ENCODE measurements around the gene MCOLN3.

Gene MCOLN3

DNA sequence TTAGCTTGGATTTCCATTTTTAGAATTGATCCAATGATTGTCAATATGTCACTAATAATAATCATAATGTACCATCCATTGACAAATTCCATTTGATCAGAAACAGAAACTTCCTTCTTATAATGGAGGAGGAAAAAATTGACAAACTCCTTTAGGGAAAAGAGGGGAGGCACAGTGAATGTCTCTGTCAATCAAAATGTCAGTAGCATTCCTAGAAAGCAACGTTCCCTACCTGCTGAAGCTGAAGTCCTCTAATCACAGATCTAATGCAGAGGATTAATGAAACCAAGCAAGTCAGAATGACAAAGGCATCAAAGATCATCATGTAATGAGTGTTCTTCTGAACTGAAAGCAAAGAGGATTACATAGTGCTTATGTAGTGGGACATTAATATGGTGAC, 22.4 kb downstream of the MCOLN3 start:
- no peak overlapping the region for H3K27ac ChIP-seq (replicated peaks)
- no peak overlapping the region for H3K4me3 ChIP-seq (replicated peaks; ENCODE audit: insufficient read depth, low read length)
- TF ChIP-seq SPI1 (IDR thresholded peaks at IDR 0.05; ENCODE audit: borderline replicate concordance, low read depth) = no peak
- TF ChIP-seq, protein P1, sequence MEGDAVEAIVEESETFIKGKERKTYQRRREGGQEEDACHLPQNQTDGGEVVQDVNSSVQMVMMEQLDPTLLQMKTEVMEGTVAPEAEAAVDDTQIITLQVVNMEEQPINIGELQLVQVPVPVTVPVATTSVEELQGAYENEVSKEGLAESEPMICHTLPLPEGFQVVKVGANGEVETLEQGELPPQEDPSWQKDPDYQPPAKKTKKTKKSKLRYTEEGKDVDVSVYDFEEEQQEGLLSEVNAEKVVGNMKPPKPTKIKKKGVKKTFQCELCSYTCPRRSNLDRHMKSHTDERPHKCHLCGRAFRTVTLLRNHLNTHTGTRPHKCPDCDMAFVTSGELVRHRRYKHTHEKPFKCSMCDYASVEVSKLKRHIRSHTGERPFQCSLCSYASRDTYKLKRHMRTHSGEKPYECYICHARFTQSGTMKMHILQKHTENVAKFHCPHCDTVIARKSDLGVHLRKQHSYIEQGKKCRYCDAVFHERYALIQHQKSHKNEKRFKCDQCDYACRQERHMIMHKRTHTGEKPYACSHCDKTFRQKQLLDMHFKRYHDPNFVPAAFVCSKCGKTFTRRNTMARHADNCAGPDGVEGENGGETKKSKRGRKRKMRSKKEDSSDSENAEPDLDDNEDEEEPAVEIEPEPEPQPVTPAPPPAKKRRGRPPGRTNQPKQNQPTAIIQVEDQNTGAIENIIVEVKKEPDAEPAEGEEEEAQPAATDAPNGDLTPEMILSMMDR (IDR thresholded peaks at IDR 0.05; ENCODE audit: insufficient read depth, low read length) = no peak
- no peak for TF ChIP-seq GABPA (IDR thresholded peaks at IDR 0.05; ENCODE audit: low read depth)
- TF ChIP-seq POLR2AphosphoS5 (IDR thresholded peaks at IDR 0.05; ENCODE audit: low read depth) = no peak
- TF ChIP-seq, protein P2, sequence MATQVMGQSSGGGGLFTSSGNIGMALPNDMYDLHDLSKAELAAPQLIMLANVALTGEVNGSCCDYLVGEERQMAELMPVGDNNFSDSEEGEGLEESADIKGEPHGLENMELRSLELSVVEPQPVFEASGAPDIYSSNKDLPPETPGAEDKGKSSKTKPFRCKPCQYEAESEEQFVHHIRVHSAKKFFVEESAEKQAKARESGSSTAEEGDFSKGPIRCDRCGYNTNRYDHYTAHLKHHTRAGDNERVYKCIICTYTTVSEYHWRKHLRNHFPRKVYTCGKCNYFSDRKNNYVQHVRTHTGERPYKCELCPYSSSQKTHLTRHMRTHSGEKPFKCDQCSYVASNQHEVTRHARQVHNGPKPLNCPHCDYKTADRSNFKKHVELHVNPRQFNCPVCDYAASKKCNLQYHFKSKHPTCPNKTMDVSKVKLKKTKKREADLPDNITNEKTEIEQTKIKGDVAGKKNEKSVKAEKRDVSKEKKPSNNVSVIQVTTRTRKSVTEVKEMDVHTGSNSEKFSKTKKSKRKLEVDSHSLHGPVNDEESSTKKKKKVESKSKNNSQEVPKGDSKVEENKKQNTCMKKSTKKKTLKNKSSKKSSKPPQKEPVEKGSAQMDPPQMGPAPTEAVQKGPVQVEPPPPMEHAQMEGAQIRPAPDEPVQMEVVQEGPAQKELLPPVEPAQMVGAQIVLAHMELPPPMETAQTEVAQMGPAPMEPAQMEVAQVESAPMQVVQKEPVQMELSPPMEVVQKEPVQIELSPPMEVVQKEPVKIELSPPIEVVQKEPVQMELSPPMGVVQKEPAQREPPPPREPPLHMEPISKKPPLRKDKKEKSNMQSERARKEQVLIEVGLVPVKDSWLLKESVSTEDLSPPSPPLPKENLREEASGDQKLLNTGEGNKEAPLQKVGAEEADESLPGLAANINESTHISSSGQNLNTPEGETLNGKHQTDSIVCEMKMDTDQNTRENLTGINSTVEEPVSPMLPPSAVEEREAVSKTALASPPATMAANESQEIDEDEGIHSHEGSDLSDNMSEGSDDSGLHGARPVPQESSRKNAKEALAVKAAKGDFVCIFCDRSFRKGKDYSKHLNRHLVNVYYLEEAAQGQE (IDR thresholded peaks at IDR 0.05; ENCODE audit: insufficient replicate concordance, low read depth) = no peak
- DNase-seq (ENCODE audit: low read depth in 1 of 2, low spot score in 1 of 2) = no peak
- H3K27me3 ChIP-seq (ENCODE audit: insufficient read depth, poor library complexity, severe bottlenecking) = no peaks in the 10 kb centered on the region

- DNase-seq (ENCODE audit: low read depth in 1 of 2, low spot score in 1 of 2) = no peak
- TF ChIP-seq GABPA (IDR thresholded peaks at IDR 0.05; ENCODE audit: low read depth) (no peak), POLR2AphosphoS5 (IDR thresholded peaks at IDR 0.05; ENCODE audit: low read depth) (no peak), SPI1 (IDR thresholded peaks at IDR 0.05; ENCODE audit: borderline replicate concordance, low read depth) (no peak)
- TF ChIP-seq, protein P2 (IDR thresholded peaks at IDR 0.05; ENCODE audit: insufficient replicate concordance, low read depth) = no peak
- TF ChIP-seq, protein P1 (IDR thresholded peaks at IDR 0.05; ENCODE audit: insufficient read depth, low read length) = no peak
- Histone ChIP-seq H3K27ac (replicated peaks) (no peak overlapping the region), H3K27me3 (ENCODE audit: insufficient read depth, poor library complexity, severe bottlenecking) (no peaks in the 10 kb centered on the region), H3K4me3 (replicated peaks; ENCODE audit: insufficient read depth, low read length) (no peak overlapping the region)
Measured at GRCh38 chr1:85024736-85025135, 23.6 kb downstream of the MCOLN3 start.

GRCh38 chr1:85022700-85023099, 25.6 kb downstream of the MCOLN3 start:
- H3K27ac ChIP-seq (replicated peaks) = no peak overlapping the region
- peaks cover 2% of the 10 kb centered on the region for H3K27me3 ChIP-seq (ENCODE audit: insufficient read depth, poor library complexity, severe bottlenecking)
- no peak overlapping the region for H3K4me3 ChIP-seq (replicated peaks; ENCODE audit: insufficient read depth, low read length)
- TF ChIP-seq, protein P1 (IDR thresholded peaks at IDR 0.05; ENCODE audit: insufficient read depth, low read length) = no peak
- TF ChIP-seq, protein P2 (IDR thresholded peaks at IDR 0.05; ENCODE audit: insufficient replicate concordance, low read depth) = no peak
- TF ChIP-seq GABPA (IDR thresholded peaks at IDR 0.05; ENCODE audit: low read depth) (no peak), POLR2AphosphoS5 (IDR thresholded peaks at IDR 0.05; ENCODE audit: low read depth) (no peak), SPI1 (IDR thresholded peaks at IDR 0.05; ENCODE audit: borderline replicate concordance, low read depth) (no peak)
- DNase-seq (ENCODE audit: low read depth in 1 of 2, low spot score in 1 of 2) = no peak

All from HL-60 (cell line).